SKM-1 (cell line): Measurements from ENCODE around the gene PSME3.
A peak's percentile ranks its signal among the peaks of the same experiment; 100 is the strongest.
"Not testable (repeated sequence)": the region's sequence is repeated elsewhere in the genome, so short reads cannot be mapped to it uniquely, and the experiment has no call there.

Source experiments
- DNase-seq: peaks from one replicate; lab custom pipeline; 2025; ENCODE audit not compliant: unreplicated experiment; lab: John Stamatoyannopoulos, UW

Gene PSME3

DNA sequence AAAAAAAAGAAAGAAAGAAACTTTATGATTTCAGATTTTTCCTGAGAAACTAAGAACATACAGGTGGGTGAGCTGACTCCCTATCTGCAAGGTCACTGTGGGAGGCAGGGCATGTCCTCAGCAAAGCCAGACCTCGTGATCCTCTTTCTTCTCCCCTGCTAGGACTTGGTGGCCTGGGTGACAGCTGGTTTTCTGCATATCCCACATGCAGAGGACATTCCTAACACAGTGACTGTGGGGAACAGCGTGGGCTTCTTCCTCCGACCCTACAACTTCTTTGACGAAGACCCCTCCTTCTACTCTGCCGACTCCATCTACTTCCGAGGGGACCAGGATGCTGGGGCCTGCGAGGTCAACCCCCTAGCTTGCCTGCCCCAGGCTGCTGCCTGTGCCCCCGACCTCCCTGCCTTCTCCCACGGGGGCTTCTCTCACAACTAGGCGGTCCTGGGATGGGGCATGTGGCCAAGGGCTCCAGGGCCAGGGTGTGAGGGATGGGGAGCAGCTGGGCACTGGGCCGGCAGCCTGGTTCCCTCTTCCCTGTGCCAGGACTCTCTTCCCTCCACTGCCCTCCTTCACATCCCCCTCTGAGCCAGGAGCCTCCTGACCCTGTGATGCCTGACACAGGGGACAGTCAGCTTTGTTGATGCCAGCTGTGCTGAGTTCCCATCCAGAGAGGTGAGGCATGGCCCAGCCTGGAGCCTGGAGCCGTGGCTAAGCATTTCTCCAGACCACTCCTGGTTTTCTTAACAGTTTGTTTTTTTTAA, 40.9 kb downstream of the PSME3 start:
- not testable (repeated sequence) for DNase-seq

DNA sequence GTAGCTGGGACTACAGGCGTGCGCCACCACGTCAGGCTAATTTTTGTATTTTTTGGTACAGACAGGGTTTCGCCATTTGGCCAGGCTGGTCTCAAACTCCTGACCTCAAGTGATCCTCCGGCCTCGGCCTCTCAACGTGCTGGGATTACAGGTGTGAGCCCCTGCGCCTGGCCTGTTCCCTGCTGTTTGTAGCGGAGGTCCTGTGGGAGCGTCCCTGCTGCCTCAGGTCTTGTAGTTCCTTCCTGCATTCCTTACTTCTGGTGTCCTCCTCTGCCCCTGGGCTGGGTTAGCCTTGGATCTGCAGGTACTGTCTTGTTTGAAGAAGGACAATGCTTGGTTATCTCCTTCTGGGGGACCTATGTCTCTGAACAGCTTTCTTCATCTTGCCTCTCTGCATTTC, 43.8 kb downstream of the PSME3 start:
- DNase-seq = no peak

DNA sequence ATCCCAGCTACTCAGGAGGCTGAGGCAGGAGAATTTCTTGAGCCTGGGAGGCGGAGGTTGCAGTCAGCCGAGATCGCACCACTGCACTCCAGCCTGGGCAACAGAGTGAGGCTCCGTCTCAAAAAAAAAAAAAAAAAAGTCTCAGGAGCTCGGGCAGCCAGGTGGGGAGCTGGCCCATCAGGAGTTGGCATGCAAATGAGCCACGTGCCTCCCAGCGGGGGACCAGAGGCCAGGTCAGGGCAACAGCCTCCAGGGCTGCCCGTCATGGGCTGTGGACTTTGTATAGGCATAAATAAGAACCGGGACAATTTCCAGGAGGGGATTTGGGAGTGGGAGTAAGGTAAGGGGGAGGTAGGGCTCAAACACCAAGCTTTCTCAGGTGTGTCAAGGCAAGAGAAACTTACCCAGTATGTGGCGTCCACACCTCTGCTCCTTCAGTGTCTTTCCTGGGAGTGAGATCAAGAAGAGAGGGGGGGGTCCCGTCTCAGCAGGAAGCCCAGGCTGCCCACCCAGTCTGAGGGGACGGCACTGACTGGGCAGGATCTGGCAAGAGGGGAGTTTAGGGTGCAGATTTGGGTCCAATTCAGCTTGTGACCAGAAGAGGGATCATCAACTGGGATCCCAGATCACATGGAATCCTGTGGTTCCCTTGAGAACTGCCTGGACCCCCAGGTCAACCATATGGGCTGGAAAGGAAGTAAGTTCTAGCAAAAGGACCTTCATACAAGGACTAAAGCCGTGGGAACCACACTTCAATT, 45.1 kb downstream of the PSME3 start:
- DNase-seq = no peak

DNA sequence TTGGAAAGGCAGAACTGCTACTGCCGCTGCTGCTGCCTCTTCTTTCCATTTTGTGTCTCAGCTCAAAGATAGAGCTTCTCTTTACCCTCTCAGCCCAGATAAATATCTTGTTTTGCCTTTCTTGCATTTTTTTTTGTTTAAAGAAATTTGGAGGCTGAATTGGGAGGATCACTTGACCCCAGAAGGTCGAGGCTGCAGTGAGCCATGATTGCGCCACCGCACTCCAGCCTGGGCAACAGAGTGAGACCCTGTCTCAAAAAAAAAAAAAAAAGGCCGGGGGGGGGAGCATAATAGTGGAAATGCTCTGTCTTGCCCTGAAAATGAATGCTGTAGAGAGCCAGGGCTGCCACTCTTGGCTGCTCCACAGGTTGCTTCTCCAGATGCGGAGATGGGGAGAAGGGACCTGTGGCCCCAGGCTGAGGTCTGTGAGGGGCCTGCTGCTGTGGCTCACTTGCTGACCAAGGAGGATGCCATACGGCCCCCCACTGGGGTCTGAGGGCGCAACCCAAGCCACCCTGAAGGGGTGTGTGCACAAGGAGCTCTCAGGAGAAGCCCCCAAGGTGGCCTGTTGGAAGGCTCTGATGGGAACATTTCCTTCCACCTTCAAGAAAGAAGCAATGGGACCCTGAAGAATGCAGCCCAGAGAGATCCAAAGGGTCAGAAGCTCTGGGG, 45.9 kb downstream of the PSME3 start:
- DNase-seq = no peak

DNA sequence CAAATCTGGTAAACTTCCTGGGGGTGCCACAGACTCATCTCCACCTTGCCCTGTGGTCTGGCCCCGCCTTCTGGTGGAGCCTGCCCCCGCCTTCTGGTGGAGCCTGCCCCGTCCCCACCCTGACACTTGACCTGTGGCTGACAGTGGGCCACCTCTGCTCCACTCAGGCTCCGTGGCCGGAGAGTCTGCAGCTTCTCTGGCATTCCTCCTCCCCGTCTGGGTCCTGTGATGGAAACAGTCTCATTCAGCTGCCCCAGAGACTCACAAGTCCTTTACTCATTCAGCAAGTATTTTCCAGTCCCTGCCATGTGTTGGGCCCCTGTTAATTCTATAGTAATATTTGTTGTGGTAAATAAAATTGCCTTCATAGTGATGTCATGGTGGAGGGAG, 46.4 kb downstream of the PSME3 start:
- no peak for DNase-seq

DNA sequence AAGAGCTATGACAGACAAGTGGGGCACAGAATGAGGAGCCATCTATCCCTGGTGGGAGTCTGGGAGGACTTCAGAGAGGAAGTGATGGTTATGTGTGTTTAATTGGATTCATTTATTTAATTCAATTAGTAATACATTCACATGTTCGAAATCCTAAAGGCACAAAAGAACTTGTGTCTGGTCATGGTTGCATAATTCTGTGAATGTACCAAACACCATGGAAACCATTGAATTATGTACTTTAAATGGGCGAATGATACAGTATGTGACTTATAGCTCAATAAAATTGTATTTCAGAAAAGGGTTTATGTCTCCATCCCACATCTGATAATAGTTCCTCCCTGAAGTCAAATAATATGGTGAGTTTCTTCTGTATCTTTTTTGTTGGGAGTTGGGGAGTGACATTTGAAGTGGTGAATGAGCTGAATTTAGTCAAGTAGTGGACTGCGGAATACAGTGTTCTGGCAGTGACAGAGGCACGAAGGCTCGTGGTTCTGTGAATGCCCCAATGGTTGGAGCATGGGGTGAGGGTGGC, 47.6 kb downstream of the PSME3 start:
- DNase-seq = no peak

DNA sequence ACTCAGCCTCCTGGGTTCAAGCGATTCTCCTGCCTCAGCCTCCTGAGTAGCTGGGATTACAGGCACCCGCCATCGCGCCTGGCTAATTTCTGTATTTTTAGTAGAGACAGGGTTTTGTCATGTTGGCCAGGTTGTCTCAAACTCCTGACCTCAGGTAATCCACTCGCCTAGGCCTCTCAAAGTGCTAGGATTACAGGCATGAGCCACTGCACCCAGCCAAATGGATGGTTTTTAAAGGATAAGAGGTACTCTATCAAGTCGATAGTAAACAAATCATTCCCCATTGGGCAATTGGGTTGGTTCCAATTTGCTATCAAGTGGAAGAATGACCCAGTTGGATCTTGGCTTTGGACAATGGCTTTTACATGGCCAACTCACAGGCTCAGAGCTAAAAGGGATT, 48.5 kb downstream of the PSME3 start:
- DNase-seq = not testable (repeated sequence)

DNA sequence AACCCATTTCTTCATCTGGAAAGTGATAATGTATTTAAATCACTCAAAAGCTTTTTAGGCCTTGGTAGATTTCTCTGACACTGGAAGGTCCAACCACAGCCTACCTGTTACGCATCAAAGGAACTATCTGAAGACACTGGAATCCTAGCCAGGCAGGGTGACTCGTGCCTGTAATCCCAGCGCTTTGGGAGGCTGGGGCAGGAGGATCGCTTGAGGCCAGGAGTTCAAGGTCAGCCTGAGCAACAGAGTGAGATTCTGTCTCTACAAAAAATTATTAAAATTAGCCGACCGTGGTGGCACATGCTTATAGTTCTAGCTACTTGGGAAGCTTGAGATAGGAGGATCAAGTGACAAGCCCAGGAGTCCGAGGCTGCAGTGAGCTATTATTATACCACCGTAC, 49.0 kb downstream of the PSME3 start:
- DNase-seq = no peak

DNA sequence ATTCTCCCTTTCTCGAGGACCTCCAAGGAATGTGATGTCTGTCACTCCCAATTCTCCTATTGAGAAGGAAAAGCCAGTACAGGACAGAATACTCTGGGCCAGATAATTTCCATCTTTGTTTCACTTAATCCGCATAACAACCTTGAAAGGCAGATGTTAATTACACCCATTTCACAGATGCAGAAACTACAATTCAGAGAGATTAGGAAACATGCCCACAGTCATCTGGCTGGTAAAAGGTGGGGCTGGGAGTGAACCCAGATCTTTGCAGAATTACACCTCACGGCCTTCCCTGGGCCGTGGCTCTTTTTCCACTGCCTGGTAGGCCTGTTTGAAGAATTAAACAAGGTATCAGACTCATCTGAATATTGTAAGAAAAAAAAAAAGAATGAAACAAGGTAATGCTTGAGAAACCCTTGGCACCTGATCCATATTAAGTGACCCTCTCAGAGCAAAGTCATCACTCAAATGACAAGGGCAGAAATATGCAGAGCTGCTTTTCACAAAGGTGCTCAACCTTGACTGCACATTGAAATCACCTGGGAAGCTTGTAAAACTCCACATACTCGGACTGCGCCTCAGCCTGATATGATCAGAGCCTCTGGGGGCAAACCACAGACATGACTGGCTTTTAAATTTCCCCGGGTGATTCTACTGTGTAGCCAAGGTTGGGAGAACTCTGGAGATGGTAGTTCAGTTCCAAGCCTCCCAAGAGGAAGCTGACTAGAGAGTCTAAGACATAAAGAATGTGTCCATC, 50.8 kb downstream of the PSME3 start:
- DNase-seq = no peak

DNA sequence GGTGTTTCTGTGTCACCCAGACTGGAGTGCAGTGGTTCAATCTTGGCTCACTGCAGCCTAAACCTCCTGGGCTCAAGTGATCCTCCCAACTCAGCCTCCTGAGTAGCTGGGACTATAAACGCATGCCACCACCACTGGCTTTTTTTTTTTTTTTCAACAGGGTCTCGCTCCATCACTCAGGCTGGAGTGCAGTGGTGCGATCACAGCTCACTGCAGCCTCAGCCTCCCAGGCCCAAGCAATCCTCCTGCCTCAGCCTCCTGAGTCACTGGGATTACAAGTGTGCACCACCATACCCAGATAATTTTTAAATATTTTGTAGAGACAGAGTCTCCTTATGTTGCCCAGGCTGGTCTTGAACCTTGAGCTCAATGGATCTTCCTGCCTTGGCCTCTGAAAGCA, 52.6 kb downstream of the PSME3 start:
- not testable (repeated sequence) for DNase-seq

DNA sequence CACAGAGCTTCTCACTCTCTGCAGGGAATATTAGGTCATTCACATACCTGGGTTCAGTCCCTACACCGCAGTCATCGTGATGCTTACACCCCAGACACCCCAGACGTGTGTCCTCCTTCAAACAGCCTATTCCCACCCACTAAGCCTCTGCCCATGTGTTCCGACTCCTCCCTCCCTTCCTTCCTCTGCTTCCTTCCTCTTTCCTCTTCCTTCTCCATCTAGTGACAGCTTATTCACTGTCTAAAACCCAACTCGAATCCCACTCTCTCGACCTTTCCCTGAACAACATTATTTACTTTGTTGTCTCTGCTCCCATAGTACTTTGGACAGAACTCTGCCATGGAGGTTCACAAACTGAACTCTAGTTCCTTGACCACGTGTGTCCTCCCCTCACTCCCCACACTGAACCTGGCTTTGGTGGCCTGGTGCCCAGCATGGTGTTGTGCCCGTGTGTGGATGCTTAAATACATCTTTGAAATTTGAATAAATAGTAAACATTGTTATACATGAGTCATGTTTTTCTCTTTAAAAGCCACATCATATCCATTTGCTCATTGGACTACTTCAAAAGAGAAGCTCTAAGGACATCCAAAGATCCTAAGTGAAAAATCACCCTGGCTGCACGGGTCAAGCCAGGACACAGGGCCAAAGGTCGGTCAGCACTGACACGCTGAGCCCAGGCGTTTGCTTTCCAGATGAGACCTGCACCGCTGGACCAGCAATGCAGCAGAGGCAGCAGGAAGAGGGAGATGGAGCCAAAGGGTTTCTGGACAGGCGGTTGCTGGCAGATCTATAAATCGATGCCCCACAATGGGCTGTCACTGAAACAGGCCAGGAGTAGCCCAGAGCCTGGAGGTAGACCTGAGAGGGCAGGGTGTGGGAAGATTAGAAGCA, 53.3 kb downstream of the PSME3 start:
- peak; percentile 71 for DNase-seq

DNA sequence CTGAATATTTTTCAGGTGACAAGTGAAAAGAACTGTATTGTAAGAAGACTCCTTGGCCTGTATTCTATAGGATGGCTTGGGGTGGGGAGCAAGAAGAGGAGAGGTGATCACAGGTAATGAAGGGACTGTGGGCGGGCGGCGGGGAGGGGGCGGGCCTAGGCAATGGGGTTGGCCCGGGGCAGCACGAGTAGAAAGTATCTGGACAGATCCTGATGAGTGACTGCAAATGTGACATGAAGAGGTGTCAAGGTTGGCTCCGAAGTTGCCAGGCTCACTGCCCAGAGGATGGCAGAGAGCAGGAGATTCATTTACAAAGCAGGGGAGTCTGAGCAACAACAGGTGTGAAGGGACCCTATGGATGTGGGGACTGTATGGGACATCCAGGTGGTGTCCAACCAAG, 56.6 kb downstream of the PSME3 start:
- no peak for DNase-seq

DNA sequence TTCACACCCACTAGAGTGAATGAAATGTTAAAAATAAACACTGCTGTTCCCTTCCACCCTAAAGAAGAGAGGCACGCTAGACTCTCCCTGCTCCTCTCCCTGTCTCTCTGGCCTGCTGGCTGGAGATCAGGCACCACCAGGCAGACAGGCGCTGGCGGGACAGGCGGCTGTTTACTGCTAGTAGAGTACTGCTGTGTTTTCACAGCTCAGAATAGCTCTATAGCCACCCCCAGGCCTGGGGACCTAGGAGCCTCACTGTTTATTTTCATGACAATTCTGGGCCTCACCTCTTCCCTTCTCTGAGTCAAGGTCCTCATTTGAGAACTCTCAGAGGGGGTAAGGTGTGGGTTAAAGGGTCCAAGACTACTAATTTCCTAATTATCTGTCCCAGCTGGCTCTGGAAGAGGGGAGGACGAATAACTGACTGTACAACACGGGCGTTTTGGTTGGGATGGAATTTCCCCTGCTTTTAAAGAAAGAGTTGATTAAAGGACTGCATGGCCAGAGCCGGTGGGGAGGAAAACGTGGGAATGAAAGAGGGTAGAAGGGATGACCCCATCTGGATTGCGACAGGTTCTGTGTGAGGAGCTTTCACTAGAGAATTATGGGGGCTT, 58.4 kb downstream of the PSME3 start:
- DNase-seq = no peak

DNA sequence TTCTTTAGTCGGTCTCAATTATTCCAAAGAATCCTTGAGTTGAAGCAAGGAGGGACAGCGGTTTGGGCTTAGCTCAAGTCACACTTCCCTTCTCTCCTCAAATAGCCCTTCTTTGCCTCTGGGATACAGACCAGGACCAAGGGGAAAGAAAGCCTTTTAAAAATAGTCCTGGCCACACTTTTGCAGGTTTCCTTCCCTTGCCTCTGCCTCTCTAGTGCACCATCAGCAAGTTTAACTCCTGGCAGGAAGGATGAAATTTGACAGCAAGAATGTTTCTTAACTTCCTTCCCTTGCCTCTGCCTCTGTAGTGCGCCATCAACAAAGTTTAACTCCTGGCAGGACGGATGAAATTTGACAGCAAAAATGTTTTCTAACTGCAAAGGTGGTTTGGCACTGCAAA, 60.2 kb downstream of the PSME3 start:
- DNase-seq = peak; percentile 30
